ENCODE data around the gene CPN1. TPM values are rescaled to one million over a fixed set of nuclear protein-coding genes. Genes with fewer than 3 reads are reported as not detected.

Gene CPN1
- total RNA-seq, 1 experiment from 2014 or later, result not detected

DNA sequence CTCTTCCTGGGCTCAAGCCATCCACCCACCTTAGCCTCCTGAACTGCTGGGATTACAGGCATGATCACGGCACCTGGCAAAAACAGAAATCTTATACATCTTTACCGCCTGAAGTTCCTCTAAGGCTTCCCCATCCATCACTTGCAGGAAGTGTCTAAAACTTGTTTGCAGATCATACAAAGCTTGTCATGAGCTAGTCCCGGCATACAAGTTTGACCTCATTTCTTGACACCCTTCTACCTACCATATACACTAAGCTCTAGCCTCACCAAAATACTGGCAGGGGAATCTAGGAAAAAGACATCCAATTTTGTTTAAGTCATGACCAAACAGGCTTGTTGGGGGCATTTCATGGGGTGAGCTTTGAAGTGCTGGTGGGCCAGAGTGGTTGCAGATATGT lies 86.4 kb downstream of the CPN1 start:
- no peak for DNase-seq
- no peaks in the 10 kb centered on the region for H3K23me2 ChIP-seq (ENCODE audit: insufficient read length, low read depth, low read length, poor library complexity, severe bottlenecking)
- no peaks in the 10 kb centered on the region for H4K20me1 ChIP-seq (ENCODE audit: control insufficient read depth, insufficient read depth, insufficient read length)
- no peak overlapping the region for H3K4me3 Mint-ChIP-seq
- peaks cover 3% of the 10 kb centered on the region for H3K79me1 ChIP-seq (ENCODE audit: insufficient read depth, low read depth, low read length, poor library complexity, severe bottlenecking)
- no peak overlapping the region for H4K5ac ChIP-seq (ENCODE audit: insufficient read length, low read depth, low read length)
- H3K9me3 ChIP-seq (ENCODE audit: control insufficient read depth, low read depth, low read length), result no peaks in the 10 kb centered on the region
- H3K36me3 Mint-ChIP-seq (ENCODE audit: insufficient read depth in 1 of 3, low read depth in 3 of 3), result no peaks in the 10 kb centered on the region; a peak in 1 of 7 replicates
- H3K27me3 ChIP-seq (ENCODE audit: insufficient read depth, low read length), result no peaks in the 10 kb centered on the region
- no peak overlapping the region for H3K23ac ChIP-seq (ENCODE audit: insufficient read length, low read depth, low read length)
- no peak overlapping the region for H3T11ph ChIP-seq (ENCODE audit: low read length)
- TF ChIP-seq, protein P1, sequence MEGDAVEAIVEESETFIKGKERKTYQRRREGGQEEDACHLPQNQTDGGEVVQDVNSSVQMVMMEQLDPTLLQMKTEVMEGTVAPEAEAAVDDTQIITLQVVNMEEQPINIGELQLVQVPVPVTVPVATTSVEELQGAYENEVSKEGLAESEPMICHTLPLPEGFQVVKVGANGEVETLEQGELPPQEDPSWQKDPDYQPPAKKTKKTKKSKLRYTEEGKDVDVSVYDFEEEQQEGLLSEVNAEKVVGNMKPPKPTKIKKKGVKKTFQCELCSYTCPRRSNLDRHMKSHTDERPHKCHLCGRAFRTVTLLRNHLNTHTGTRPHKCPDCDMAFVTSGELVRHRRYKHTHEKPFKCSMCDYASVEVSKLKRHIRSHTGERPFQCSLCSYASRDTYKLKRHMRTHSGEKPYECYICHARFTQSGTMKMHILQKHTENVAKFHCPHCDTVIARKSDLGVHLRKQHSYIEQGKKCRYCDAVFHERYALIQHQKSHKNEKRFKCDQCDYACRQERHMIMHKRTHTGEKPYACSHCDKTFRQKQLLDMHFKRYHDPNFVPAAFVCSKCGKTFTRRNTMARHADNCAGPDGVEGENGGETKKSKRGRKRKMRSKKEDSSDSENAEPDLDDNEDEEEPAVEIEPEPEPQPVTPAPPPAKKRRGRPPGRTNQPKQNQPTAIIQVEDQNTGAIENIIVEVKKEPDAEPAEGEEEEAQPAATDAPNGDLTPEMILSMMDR (conservative IDR thresholded peaks at IDR 0.05), result no peak
- H3K4me1 ChIP-seq (ENCODE audit: insufficient read depth, low read length), result no peaks in the 10 kb centered on the region; the same call in 1 of the 2 replicates
- H2BK120ac ChIP-seq (ENCODE audit: low read depth, low read length, poor library complexity, severe bottlenecking), result no peak overlapping the region
- H3K27ac Mint-ChIP-seq, result no peak overlapping the region
- H2BK15ac ChIP-seq (ENCODE audit: low read depth, low read length), result no peak overlapping the region
- H3K4ac ChIP-seq (ENCODE audit: low read depth, low read length), result no peak overlapping the region
- H2AK5ac ChIP-seq (ENCODE audit: insufficient read length, low read length), result no peak overlapping the region
- no peak overlapping the region for H2BK12ac ChIP-seq (ENCODE audit: insufficient read length, low read depth, low read length)
- H3K18ac ChIP-seq (ENCODE audit: insufficient read length, low read depth, low read length), result no peak overlapping the region
- no peak overlapping the region for H3K4me2 ChIP-seq (ENCODE audit: insufficient read depth, insufficient read length, low read length)
- no peak overlapping the region for H3K14ac ChIP-seq (ENCODE audit: insufficient read depth, low read length)
- no CpG with 5 or more reads among the region's 3 CpGs for WGBS (ENCODE audit: extremely low coverage, insufficient read length, low lambda C conversion rate)
- H2BK20ac ChIP-seq (ENCODE audit: low read depth, low read length, poor library complexity, severe bottlenecking), result no peak overlapping the region
- no peaks in the 10 kb centered on the region for H3K9me3 Mint-ChIP-seq
- H4K8ac ChIP-seq (replicated peaks; ENCODE audit: insufficient read length, low read depth, low read length), result no peak overlapping the region
- no peak overlapping the region for H4K91ac ChIP-seq (ENCODE audit: insufficient read length, low read depth, low read length)
- H3K27ac ChIP-seq (ENCODE audit: insufficient read length, low read depth, low read length), result no peak overlapping the region
- no peak overlapping the region for H3K56ac ChIP-seq (ENCODE audit: insufficient read length, low read depth, low read length)
- H3K4me1 Mint-ChIP-seq, result peaks cover 14 to 17% of the 10 kb centered on the region in 2 experiments
- no peaks in the 10 kb centered on the region for H3K79me2 ChIP-seq (ENCODE audit: insufficient read depth, low read length)
- H2BK5ac ChIP-seq (ENCODE audit: insufficient read length, low read length), result no peak overlapping the region
- no peak overlapping the region for H2AFZ ChIP-seq (ENCODE audit: low read length)
- H3K9ac ChIP-seq (ENCODE audit: extremely low read depth, insufficient read length, low read length), result no peak overlapping the region
- no peaks in the 10 kb centered on the region for H3K27me3 Mint-ChIP-seq (ENCODE audit: low read depth)
